HG03439 (cell line): ENCODE results near the gene LRP5.
A peak's percentile ranks its signal among the peaks of the same experiment; 100 is the strongest.

Experiments used
- ATAC-seq: cut with Tn5 transposase; IDR thresholded peaks from one replicate; pipeline ENCODE4 v1.9.1; 2021; ENCODE audit warnings: mild to moderate bottlenecking, moderate library complexity; ENCODE audit not compliant: unreplicated experiment

Gene LRP5

DNA sequence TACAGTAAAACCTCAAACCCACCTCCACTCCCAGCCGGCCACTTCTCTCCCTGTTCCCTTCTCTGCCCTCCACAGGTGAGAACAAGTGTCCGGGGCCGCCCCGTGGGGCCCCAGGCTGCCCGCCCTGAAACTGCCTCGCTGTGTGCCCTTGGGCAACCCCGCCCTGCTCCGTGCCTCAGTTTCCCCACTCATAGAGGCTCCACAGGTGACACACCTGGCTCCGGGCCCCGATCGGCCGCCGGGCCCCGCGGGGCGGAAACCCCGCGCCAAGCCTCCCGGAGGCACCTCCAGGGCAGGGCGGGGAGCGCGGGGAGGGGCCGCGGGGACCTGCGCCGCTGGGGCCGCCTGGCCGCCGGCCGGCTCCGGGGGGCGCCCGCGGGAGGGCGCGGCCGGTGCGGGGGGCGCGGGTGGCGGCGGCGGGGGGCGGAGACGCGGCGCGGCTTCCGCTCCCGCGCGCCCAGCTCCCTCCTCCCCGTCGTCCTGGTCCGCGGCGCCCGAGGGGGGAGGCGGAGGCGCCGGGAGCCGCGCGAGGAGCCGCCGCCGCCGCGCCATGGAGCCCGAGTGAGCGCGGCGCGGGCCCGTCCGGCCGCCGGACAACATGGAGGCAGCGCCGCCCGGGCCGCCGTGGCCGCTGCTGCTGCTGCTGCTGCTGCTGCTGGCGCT is at the start of gene LRP5:
Gene LRP5, plus strand, starts transcription at position 475 of the 663 bp plus-strand sequence. Its CDS starts 124 bp downstream, at position 599.
- ATAC-seq, result no peak

DNA sequence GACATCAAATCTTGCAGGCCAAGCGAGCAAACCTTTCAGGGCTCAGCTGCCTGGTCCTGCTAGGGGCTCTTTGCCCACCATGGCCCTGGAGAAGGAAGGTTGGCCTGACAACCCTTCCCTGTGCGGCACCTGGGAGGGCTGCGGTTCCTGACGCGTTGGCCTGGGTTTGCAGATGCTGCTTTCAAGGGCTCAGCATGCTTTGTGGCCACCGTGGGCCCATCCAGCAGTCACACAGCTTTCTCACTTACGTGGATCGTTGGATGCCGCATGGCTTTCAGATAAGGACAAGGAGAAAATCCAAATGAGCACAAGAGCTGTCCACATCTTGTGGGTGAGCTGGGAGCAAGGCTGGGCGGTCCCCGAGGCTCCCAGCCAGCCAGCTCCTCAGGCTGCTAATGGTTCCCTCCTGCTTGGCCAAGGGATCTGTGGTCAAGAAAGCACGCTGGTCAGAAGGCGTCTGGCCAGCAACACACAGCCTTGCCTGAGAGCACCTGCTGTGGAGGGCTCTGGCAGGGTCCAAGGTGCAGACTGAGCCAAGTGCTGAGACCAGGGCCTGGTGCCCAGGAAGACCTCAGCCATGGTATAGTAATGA is 48.9 kb upstream of the LRP5 start:
- ATAC-seq, result no peak

GRCh38 chr11:68264244-68264643 is 48.1 kb upstream of the LRP5 start:
- no peak for ATAC-seq

DNA sequence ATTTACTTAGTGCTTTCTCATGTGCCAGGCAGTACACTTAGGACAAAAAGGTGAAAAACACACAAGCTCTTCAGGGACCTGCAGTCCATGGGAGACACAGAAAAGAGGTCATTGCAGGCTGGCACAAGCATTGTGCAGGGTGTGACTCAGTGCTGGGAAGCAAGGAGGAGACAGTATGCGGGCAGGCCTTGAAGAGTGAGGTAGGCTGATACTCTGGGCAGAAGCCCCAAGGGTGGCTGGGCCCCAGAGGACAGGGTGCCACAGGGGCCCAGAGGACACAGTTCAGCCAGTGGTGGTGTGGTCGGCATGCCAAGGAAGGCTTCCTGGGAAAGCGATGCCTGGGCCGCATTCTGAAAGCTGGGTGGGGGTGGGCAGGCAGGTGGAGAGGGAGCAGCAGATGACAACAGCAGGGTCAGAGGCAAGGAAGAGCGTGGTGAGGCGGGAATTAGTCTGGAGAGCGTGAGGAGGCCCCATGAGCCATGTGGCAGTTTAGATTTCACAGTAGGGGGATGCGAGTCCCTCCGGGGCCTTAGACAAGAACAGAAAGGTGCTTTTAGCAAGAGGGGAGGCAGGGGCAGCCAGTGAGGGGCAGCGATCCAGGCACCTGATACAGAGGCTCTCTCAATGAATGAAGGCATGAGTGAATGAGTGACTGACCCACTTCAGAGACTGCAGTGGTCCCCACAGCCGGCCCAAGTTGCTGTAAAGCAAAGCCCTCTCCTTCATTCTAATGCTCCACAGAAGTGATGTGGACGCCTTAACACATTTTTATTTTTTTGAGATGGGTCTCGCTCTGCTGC is 47.5 kb upstream of the LRP5 start:
- ATAC-seq, result no peak

- ATAC-seq, result peak; percentile 58
Measured at GRCh38 chr11:68266121-68266891, 46.1 kb upstream of the LRP5 start.

DNA sequence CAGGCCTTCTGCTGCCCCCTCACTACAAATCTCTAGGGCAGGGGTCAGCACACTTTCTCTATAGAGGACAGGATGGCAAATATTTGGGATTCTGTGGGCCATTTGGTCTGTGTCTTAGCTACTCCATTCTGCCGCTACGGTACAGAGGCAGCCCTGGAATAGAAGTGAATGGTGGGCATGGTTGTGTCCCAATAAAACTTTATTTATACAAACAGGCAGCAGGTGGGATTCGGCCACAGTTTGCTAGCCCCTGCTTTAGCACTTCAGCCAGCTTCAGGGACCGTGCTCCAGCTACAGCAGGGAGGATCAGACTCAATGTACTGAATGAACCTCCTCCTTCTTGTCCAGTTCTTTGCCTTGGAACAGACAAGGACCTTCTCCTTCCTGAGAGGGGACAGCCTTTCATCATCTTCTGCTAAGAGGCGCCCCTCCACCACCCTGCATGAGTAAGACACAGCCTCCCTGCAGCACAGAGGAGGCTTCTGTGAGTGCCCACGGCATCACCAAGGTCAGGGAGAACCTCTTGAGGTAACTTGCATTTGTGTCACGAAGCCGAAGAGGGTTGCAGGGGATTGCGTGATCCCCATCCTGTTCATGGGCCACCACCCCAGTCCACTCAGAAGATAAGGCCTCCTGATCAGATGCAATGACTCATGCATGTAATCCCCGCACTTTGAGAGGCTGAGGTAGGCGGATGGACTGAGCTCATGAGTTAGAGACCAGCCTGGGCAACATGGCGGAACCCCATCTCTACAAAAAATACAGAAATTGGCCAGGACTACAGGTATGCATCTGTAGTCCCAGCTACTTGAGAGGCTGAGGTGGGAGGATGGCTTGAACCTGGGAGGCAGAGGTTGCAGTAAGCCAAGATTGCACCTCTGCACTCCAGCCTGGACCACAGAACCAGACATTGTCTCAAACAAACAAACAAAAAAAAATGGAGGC is 45.2 kb upstream of the LRP5 start:
- ATAC-seq, result no peak

GRCh38 chr11:68267881-68268240 is 44.5 kb upstream of the LRP5 start:
- no peak for ATAC-seq

DNA sequence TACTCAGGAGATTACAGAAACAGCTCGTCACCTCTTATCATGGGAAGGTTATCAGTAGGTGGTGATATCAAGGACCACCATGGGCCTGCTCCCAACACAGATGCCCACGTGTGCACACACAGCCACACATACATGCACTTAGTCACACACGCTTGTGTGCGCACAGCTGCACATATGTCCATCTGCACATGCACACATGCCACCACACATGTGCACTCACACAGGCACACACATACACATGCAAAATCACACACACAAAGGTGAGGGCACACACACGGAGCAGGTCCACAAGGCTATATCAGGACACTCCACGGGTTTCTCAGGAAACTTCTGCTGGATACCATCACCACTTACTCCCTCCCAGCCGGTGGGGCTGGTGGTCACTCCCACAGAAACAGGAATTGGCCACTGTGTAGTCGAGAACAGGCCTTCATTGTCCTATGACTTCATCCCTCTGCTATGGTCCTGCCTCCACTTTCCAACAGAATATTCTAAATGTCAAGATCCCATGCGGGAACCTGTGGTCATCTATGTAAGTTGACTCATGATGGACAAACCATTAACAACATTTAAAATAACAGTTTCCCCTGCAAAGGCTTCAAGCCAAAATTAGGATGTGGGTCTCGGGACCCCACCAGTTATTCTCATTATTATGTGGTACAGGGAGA is 42.8 kb upstream of the LRP5 start:
- no peak for ATAC-seq

GRCh38 chr11:68270196-68271022 is 42.0 kb upstream of the LRP5 start:
- ATAC-seq, result no peak

DNA sequence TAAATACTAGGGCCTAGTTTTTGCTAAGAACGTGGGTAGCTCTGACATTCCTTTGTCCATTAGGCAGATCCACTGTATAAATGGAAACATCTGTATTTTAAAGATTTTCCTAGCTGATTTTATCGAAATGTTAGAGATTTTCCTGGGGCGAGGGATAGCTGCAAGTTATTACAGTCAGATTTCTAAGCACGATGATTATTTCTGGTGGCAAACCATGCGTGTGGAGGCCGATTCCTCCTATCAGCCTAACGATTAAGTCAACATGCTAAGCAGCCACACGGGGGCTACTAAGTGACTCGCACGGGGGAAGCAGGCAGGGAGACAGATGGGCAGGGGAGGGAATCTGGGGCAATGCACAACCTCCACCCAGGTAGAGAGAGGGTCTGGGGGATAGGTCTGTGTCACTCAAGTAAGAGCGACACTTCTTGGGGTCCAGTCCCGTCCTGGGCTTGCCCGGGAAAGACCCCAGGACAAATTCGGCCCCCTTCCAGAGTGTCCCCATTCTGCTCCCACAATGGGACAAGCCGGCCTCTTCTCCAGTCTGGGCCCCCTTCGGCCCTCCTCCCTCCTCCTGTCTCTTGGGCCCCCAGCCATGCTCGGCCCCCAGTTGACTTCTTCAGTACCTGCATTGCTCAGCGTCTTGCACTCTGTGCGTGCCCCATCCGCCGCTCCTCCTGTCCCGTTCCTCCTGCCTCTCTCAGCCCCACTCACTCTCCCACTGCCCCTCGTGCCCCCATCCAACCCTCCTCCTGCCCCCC is 41.2 kb upstream of the LRP5 start:
- ATAC-seq, result peak; percentile 12

DNA sequence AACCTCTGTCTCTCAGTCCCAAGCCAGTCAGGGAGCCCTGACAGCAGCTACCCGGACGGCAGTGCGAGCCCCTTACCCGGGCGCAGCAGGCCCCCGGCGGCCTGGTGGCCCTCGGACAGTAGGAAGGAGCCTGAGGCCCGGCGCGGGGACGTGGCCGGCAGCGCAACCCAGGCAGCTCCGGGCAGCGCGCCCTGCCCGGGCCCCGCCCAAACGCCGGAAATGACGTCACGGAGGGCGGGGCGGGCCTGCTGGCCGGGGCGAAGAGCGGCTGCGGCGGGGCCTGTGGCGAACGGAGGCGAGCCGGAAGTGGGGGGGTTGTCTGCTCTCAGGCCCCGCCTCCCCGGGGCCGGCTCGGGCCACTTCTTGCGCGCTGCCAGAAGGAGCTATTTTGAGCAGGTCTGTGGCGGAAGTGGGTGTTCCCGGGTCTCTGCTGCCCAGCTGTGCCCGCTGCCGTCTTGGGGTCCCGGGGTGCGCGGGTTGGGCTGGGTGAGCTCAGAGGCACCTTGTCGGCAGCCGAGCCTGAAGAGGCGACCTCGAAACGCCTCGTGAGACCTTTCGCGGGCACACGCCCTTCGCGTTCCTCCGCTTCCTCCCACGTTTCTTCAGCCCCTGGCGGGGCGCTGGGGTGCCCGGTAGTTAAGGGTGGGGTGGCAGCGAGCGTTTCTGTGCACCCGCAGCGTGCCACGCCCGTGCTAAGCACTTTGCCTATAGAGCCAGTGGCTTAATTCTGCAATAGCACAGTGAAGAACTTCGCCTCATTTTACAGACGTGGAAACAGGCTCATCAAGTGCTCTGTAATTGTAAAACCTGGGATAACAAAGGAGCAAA is 40.4 kb upstream of the LRP5 start, which contains the start of gene C11orf24:
Gene C11orf24, minus strand, starts transcription at position 193 of the 828 bp plus-strand sequence. CDS start 8,206 bp downstream, outside the sequence.
- ATAC-seq, result peak; percentile 62

- ATAC-seq, result no peak
Measured at GRCh38 chr11:68273026-68273738, 39.2 kb upstream of the LRP5 start.

GRCh38 chr11:68274306-68274705 is 38.1 kb upstream of the LRP5 start:
- ATAC-seq, result no peak

DNA sequence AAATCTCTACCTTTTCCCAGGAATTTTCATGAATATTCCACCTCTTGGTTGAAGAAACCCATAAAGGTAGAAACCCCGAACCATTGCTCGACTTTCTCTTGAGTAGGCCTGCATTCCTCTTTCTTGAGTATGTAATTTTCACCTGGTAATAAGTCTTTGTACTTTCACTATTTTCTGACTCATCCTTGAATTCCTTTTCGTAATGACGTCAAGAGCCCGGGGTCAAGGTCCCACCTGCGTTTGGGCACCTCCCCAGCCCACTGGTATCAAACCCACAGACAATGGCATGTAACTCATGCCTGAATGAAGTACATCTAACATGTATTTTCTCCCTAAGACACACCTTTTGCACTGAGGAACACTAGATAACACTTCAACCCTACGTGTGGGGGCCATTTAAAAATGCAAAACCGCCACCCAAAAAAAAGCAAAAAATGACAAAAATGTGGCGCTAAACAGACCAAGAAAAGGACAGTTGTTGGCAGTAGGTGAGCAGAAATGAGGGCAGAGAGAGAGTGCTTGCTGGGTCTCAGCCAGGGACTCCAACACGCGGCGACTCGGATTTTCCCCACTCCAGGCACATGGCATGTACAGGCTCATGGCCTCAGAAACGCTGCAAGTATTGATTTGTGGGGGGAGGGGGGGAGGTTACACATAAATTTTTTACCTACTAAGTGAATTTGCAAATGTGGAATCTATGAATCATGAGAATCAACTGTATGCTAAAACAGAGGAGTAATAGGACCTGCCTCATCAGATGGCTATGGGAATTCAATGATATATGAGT is 36.5 kb upstream of the LRP5 start:
- ATAC-seq, result no peak

DNA sequence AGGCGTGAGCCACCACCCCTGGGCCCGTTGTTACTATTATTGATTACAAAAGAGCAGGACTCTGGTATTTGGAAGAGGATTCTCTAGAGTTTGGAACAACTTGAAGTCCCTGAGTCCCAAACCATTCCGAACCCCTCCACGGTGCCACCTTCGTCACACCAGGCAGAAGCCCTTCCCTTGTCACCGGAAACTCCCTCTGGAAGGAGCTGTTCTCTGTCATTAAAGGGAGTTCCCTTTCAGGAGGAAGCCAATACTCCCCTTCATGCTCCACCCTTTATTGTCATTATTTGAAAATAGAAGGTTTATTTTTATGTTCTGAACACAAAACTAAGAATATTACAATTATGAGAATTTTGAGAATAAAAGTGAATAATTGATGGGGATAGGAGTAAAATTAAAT is 35.5 kb upstream of the LRP5 start:
- no peak for ATAC-seq

DNA sequence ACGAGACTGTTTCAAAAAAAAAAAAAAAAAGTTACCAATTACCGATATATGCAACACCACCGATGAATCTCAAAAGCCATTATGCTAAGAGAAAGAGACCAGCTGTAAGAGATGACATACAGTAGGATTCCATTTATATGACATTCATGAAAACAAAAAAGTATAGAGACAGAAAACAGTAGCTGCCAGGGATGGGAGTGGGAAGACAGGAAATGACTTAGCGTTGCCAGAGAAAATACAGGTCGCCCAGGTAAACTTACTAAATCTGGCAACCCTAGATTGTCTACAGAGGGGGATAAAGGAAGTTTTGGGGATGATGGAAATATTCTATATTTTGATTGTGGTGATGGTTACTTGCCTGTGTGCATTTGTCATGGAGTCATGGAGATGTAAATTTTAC is 32.7 kb upstream of the LRP5 start:
- ATAC-seq, result no peak
